T-cell (primary cell): ENCODE results near the gene PATL1. TPM values are rescaled to one million over a fixed set of nuclear protein-coding genes. Genes with fewer than 3 reads are reported as not detected.
"Not testable (repeated sequence)": the region's sequence is repeated elsewhere in the genome, so short reads cannot be mapped to it uniquely, and the experiment has no call there.

Source experiments
- ATAC-seq, 4 experiments: fragments of 200-7000 bp in 3 of 4; fragments of 150-1000 bp in 1 of 4; cut with Tn5 transposase; replicated peaks in 1 of 4; 1 replicate in 3 of 4; 2 replicates in 1 of 4; pipeline ENCODE4 v1.10.0; 2021; ENCODE audit warnings: moderate library complexity in 3 of 4, mild to moderate bottlenecking in 2 of 4, moderate number of reproducible peaks in 1 of 4
- CTCF ChIA-PET, 2 donors: fragments of 300-600 bp; sonication (Branson Sonifier 250); formaldehyde crosslinking; loops; one replicate each; lab custom pipeline; 2022; ENCODE audit warnings: antibody characterized with exemption in 2 of 2; lab: Charles Lee
- POLR2A ChIA-PET, 2 donors: fragments of 300-600 bp; sonication (Branson Sonifier 250); formaldehyde crosslinking; loops; one replicate each; lab custom pipeline; 2022; ENCODE audit warnings: antibody characterized with exemption in 2 of 2; lab: Charles Lee
- DNase-seq, 35 experiments: peaks; one replicate each; pipeline versions ENCODE4 v3.0.0 to v3.0.0-alpha.2; 2013 to 2023
- H3K27ac ChIP-seq: one replicate; pipeline ENCODE4 v1.5.1; 2013; ENCODE audit warnings: low read length
- H3K27me3 ChIP-seq, 2 experiments: replicated peaks in 1 of 2; 1 replicate in 1 of 2; 2 replicates in 1 of 2; pipeline versions ENCODE4 v1.6.1 to v1.7.0; 2013; ENCODE audit warnings: low read length in 1 of 2, mixed read lengths in 1 of 2; ENCODE audit not compliant: control insufficient read depth in 2 of 2, insufficient read depth in 2 of 2; ENCODE audit errors: extremely low read depth in 1 of 2
- H3K36me3 ChIP-seq, 2 donors: 1 replicate in 1 of 2; 2 replicates in 1 of 2; pipeline versions ENCODE4 v1.6.1 to v1.7.0; 2013; ENCODE audit warnings: low read length in 1 of 2; ENCODE audit not compliant: control insufficient read depth in 2 of 2, insufficient read depth in 1 of 2; ENCODE audit errors: extremely low read depth in 1 of 2
- H3K4me1 ChIP-seq, 2 experiments: 1 replicate in 1 of 2; 2 replicates in 1 of 2; pipeline versions ENCODE4 v1.6.1 to v1.7.0; 2013; ENCODE audit warnings: low read length in 2 of 2, mixed read lengths in 1 of 2; ENCODE audit not compliant: insufficient read depth in 2 of 2, control insufficient read depth in 1 of 2; ENCODE audit errors: extremely low read depth in 1 of 2
- H3K4me3 ChIP-seq, 2 donors: 1 replicate in 1 of 2; 2 replicates in 1 of 2; pipeline versions ENCODE4 v1.5.1 to v1.7.0; 2013; ENCODE audit warnings: mild to moderate bottlenecking in 2 of 2, low read length in 1 of 2, moderate library complexity in 1 of 2; ENCODE audit not compliant: control insufficient read depth in 1 of 2; ENCODE audit errors: extremely low read depth in 1 of 2
- H3K9me3 ChIP-seq: 2 replicates; pipeline ENCODE4 v1.7.0; 2013
- H3K27ac Mint-ChIP-seq, 2 donors: one replicate each; pipeline ENCODE4 v1.8.0; 2020 to 2021; ENCODE audit warnings: mild to moderate bottlenecking in 2 of 2, mixed read lengths in 2 of 2
- H3K27me3 Mint-ChIP-seq, 2 donors: one replicate each; pipeline ENCODE4 v1.8.0; 2021 to 2022; ENCODE audit warnings: mixed read lengths in 2 of 2
- H3K36me3 Mint-ChIP-seq: one replicate; pipeline ENCODE4 v1.8.0; 2021; ENCODE audit warnings: mixed read lengths
- H3K4me1 Mint-ChIP-seq, 3 donors: one replicate each; pipeline ENCODE4 v1.8.0; 2020 to 2022; ENCODE audit warnings: mixed read lengths in 3 of 3, mild to moderate bottlenecking in 1 of 3
- H3K4me3 Mint-ChIP-seq, 3 donors: one replicate each; pipeline ENCODE4 v1.8.0; 2020 to 2022; ENCODE audit warnings: mild to moderate bottlenecking in 3 of 3, mixed read lengths in 3 of 3, moderate library complexity in 3 of 3
- H3K9me3 Mint-ChIP-seq, 3 donors: one replicate each; pipeline ENCODE4 v1.8.0; 2020 to 2022; ENCODE audit warnings: mixed read lengths in 3 of 3
- WGBS: methylation state at CpG from one replicate; pipeline ENCODE4 v1.1.5; 2013; ENCODE audit warnings: missing lambda C conversion rate; ENCODE audit not compliant: insufficient coverage; 5-methylcytosine and 5-hydroxymethylcytosine counted together
- total RNA-seq, 35 experiments: library from RNA in 6 of 35; stranded (reverse) in 6 of 35; fragments of 120-200 nt in 1 of 35; gene quantifications; one replicate each; pipeline versions ENCODE4 v1.2.1 to v1.2.4 and lab custom pipeline; 2013 to 2026

Gene PATL1
- total RNA-seq, 5 donors from 2014 or later (not counting 1 experiment from before 2014, with no cell fraction given): 37.0 to 49.7 (median 41.9) TPM

- CTCF ChIA-PET: interaction anchor here in 1 of 2 donors (0.6 kb wide), 1 partner anchor 18 kb away, joined by 5 read pairs; no protein-coding TSS in a partner anchor
- no CpG with 5 or more reads among the region's 2 CpGs for WGBS
Measured at GRCh38 chr11:59691156-59691555, 22.3 kb upstream of the PATL1 start.

GRCh38 chr11:59689015-59689414, 20.2 kb upstream of the PATL1 start:
- Histone ChIP-seq H3K27ac (no peak overlapping the region), H3K9me3 (peaks cover 6% of the 10 kb centered on the region), H3K4me1 (no peaks in the 10 kb centered on the region), H3K27me3 (peaks cover 0 to 11% of the 10 kb centered on the region in 2 experiments), H3K4me3 (no peak overlapping the region), H3K36me3 (no peaks in the 10 kb centered on the region)
- ATAC-seq: no peak
- WGBS: no CpG with 5 or more reads among the region's 3 CpGs
- CTCF ChIA-PET: no interaction called here
- Mint-ChIP-seq H3K27me3 (peaks cover 14 to 19% of the 10 kb centered on the region in 2 donors), H3K27ac (no peak overlapping the region), H3K9me3 (peaks cover 8 to 17% (median 16%) of the 10 kb centered on the region in 3 donors), H3K36me3 (peaks cover 6% of the 10 kb centered on the region), H3K4me3 (no peak overlapping the region), H3K4me1 (peaks cover 0 to 2% (median 0%) of the 10 kb centered on the region in 3 donors)
- DNase-seq: no peak
- POLR2A ChIA-PET: no interaction called here

More at GRCh38 chr11:59691156-59691555, 22.3 kb upstream of the PATL1 start:
- POLR2A ChIA-PET: interaction anchor here in 1 of 2 donors (0.7 kb wide), 1 partner anchor 39 kb away, joined by 6 read pairs; no protein-coding TSS in a partner anchor
- H3K4me3 ChIP-seq: no peak overlapping the region
- H3K27ac ChIP-seq: no peak overlapping the region
- Mint-ChIP-seq H3K9me3 (peaks cover 8 to 18% (median 16%) of the 10 kb centered on the region in 3 donors), H3K36me3 (peaks cover 6% of the 10 kb centered on the region), H3K27me3 (peaks cover 7 to 12% of the 10 kb centered on the region in 2 donors), H3K4me3 (no peak overlapping the region), H3K4me1 (peaks cover 0 to 2% (median 0%) of the 10 kb centered on the region in 3 donors), H3K27ac (no peak overlapping the region)
- H3K27me3 ChIP-seq: peaks cover 0 to 13% of the 10 kb centered on the region in 2 experiments
- no peaks in the 10 kb centered on the region for H3K4me1 ChIP-seq
- H3K9me3 ChIP-seq: peaks cover 6% of the 10 kb centered on the region
- DNase-seq (no peak), ATAC-seq (no peak)
- H3K36me3 ChIP-seq: no peaks in the 10 kb centered on the region

- H3K36me3 ChIP-seq, H3K27ac ChIP-seq, H3K4me3 ChIP-seq, H3K4me1 Mint-ChIP-seq, CTCF ChIA-PET, H3K36me3 Mint-ChIP-seq, H3K4me1 ChIP-seq, H3K9me3 Mint-ChIP-seq, POLR2A ChIA-PET, ATAC-seq, H3K9me3 ChIP-seq, DNase-seq, H3K27ac Mint-ChIP-seq, H3K4me3 Mint-ChIP-seq: not testable (repeated sequence)
- H3K27me3 Mint-ChIP-seq: peaks cover 21 to 26% of the 10 kb centered on the region in 2 donors
- WGBS: 74% methylated on average over 4 of the region's 7 CpGs
- H3K27me3 ChIP-seq: peaks cover 0 to 10% of the 10 kb centered on the region in 2 experiments
Measured at GRCh38 chr11:59681260-59681725, 12.5 kb upstream of the PATL1 start.

- Histone ChIP-seq H3K9me3 (no peaks in the 10 kb centered on the region), H3K4me3 (no peak overlapping the region), H3K27ac (no peak overlapping the region), H3K4me1 (no peaks in the 10 kb centered on the region), H3K36me3 (no peaks in the 10 kb centered on the region), H3K27me3 (peaks cover 0 to 11% of the 10 kb centered on the region in 2 experiments)
- Mint-ChIP-seq H3K27ac (no peak overlapping the region), H3K4me3 (no peak overlapping the region), H3K4me1 (no peaks in the 10 kb centered on the region), H3K36me3 (no peaks in the 10 kb centered on the region), H3K9me3 (no peaks in the 10 kb centered on the region), H3K27me3 (peaks cover 16 to 24% of the 10 kb centered on the region in 2 donors)
- ChIA-PET CTCF (interaction anchor here in 1 of 2 donors (0.6 kb wide), 1 partner anchor 79 kb away, joined by 3 read pairs; no protein-coding TSS in a partner anchor), POLR2A (no interaction called here)
- ATAC-seq (peak; percentile 81 to 91 (median 84)), DNase-seq (peak; percentile 6 to 74 (median 37))
- WGBS: 100% methylated on average over 1 of the region's 1 CpG
Measured at GRCh38 chr11:59680287-59681154, 11.7 kb upstream of the PATL1 start.

GRCh38 chr11:59679347-59679746, 10.5 kb upstream of the PATL1 start:
- Mint-ChIP-seq H3K4me1 (no peaks in the 10 kb centered on the region), H3K27ac (no peak overlapping the region), H3K36me3 (no peaks in the 10 kb centered on the region), H3K4me3 (no peak overlapping the region), H3K9me3 (no peaks in the 10 kb centered on the region), H3K27me3 (peaks cover 13 to 21% of the 10 kb centered on the region in 2 donors)
- Histone ChIP-seq H3K4me1 (no peaks in the 10 kb centered on the region), H3K9me3 (no peaks in the 10 kb centered on the region), H3K4me3 (no peak overlapping the region), H3K36me3 (no peaks in the 10 kb centered on the region), H3K27ac (no peak overlapping the region), H3K27me3 (peaks cover 0 to 11% of the 10 kb centered on the region in 2 experiments)
- CTCF ChIA-PET: no interaction called here
- POLR2A ChIA-PET: no interaction called here
- DNase-seq: no peak
- no peak for ATAC-seq

GRCh38 chr11:59678813-59679165, 10.0 kb upstream of the PATL1 start:
- Histone ChIP-seq H3K4me1 (no peaks in the 10 kb centered on the region), H3K36me3 (no peaks in the 10 kb centered on the region), H3K4me3 (no peak overlapping the region), H3K27me3 (peaks cover 0 to 11% of the 10 kb centered on the region in 2 experiments), H3K27ac (no peak overlapping the region), H3K9me3 (no peaks in the 10 kb centered on the region)
- no peak overlapping the region for H3K27ac Mint-ChIP-seq
- no peak for DNase-seq
- no peak for ATAC-seq
- H3K4me1 Mint-ChIP-seq: no peaks in the 10 kb centered on the region
- ChIA-PET POLR2A (no interaction called here), CTCF (no interaction called here)
- peaks cover 13 to 19% of the 10 kb centered on the region in 2 donors for H3K27me3 Mint-ChIP-seq
- no peak overlapping the region for H3K4me3 Mint-ChIP-seq
- no peaks in the 10 kb centered on the region for H3K36me3 Mint-ChIP-seq
- no peaks in the 10 kb centered on the region for H3K9me3 Mint-ChIP-seq
- WGBS: no CpG with 5 or more reads among the region's 3 CpGs
